Thyroid gland (tissue), 4 donors: ENCODE results near the gene PTGDS.

Experiments used
- CTCF ChIP-seq, 6 experiments: fragments of 200-600 bp in 3 of 6; fragments of 450-650 bp in 3 of 6; sonication (generic) in 3 of 6; IDR thresholded peaks; one replicate each; pipeline ENCODE4 v1.5.1; 2016 to 2019; ENCODE audit warnings: antibody characterized with exemption in 6 of 6, mild to moderate bottlenecking in 2 of 6, inconsistent platforms in 1 of 6, moderate library complexity in 1 of 6
- POLR2A ChIP-seq, 2 donors: fragments of 450-650 bp; IDR thresholded peaks; one replicate each; pipeline ENCODE4 v1.6.1; 2017; ENCODE audit warnings: antibody characterized with exemption in 2 of 2, mild to moderate bottlenecking in 2 of 2, moderate library complexity in 1 of 2

GRCh38 chr9:136956604-136957003 is 20.7 kb upstream of the PTGDS start:
- TF ChIP-seq CTCF (IDR thresholded peaks at IDR 0.05) (no peak), POLR2A (IDR thresholded peaks at IDR 0.05) (no peak)
